IMR-90 (cell line): ENCODE results near the gene GALNT17.

Experiments
- BHLHE40 ChIP-seq: fragments of 150-350 bp; IDR thresholded peaks from 2 replicates; pipeline ENCODE4 v1.6.1; 2016; ENCODE audit warnings: mild to moderate bottlenecking, low read depth, low read length
- CEBPB ChIP-seq: IDR thresholded peaks from 2 replicates; pipeline ENCODE4 v1.6.1; 2012; ENCODE audit warnings: low read depth, low read length, improper control_type of control experiment
- FOS ChIP-seq: fragments of 150-350 bp; IDR thresholded peaks from 2 replicates; pipeline ENCODE4 v1.6.1; 2016; ENCODE audit warnings: low read depth, low read length
- NFE2L2 ChIP-seq: fragments of 150-350 bp; IDR thresholded peaks from 2 replicates; pipeline ENCODE4 v1.6.1; 2016; ENCODE audit warnings: low read depth, mild to moderate bottlenecking, low read length
- POLR2A ChIP-seq: IDR thresholded peaks from 2 replicates; pipeline ENCODE4 v1.6.1; 2012; ENCODE audit warnings: mild to moderate bottlenecking, low read depth, low read length
- RCOR1 ChIP-seq: IDR thresholded peaks from 2 replicates; pipeline ENCODE4 v1.6.1; 2012; ENCODE audit warnings: mild to moderate bottlenecking, low read length, improper control_type of control experiment; ENCODE audit not compliant: insufficient replicate concordance
- SMC3 ChIP-seq: fragments of 150-350 bp; IDR thresholded peaks from 2 replicates; pipeline ENCODE4 v1.6.1; 2016; ENCODE audit warnings: low read depth, mild to moderate bottlenecking, antibody characterized with exemption, low read length, moderate library complexity
- TF ChIP-seq, protein P1 (sequence below): conservative IDR thresholded peaks from 2 replicates; pipeline ENCODE4 v1.5.1; 2012; ENCODE audit warnings: mild to moderate bottlenecking, low read depth, low read length, improper control_type of control experiment
- TF ChIP-seq, protein P2 (sequence below): fragments of 150-350 bp; IDR thresholded peaks from 2 replicates; pipeline ENCODE4 v1.6.1; 2016; ENCODE audit warnings: low read depth, mild to moderate bottlenecking, low read length, moderate library complexity, borderline replicate concordance
- TF ChIP-seq, protein P3 (sequence below): fragments of 150-350 bp; IDR thresholded peaks from 2 replicates; pipeline ENCODE4 v1.6.1; 2017; ENCODE audit warnings: mild to moderate bottlenecking, antibody characterized with exemption, low read length, low read depth

DNA sequence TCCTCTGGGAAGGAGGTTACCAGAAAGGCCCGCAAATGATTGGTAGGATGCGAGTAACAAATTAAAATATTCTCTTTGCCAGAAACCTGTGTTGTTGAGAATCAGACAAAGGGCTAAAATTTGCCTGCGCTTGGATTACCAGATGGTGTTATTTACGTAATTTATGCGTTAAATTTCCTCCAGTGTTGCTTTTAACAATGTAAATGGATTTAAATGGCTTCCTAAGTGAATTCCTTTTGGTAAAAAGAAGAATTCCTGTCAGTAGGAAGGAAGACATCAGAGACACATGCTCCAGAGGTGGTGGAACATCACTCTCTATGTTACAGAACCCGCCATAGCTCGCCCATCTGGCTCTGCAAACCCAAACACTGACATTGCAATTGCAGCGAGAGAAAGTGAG is 520.6 kb downstream of the GALNT17 start:
- TF ChIP-seq BHLHE40 = no peak
- no peak for TF ChIP-seq POLR2A
- TF ChIP-seq, protein P1, sequence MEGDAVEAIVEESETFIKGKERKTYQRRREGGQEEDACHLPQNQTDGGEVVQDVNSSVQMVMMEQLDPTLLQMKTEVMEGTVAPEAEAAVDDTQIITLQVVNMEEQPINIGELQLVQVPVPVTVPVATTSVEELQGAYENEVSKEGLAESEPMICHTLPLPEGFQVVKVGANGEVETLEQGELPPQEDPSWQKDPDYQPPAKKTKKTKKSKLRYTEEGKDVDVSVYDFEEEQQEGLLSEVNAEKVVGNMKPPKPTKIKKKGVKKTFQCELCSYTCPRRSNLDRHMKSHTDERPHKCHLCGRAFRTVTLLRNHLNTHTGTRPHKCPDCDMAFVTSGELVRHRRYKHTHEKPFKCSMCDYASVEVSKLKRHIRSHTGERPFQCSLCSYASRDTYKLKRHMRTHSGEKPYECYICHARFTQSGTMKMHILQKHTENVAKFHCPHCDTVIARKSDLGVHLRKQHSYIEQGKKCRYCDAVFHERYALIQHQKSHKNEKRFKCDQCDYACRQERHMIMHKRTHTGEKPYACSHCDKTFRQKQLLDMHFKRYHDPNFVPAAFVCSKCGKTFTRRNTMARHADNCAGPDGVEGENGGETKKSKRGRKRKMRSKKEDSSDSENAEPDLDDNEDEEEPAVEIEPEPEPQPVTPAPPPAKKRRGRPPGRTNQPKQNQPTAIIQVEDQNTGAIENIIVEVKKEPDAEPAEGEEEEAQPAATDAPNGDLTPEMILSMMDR = no peak
- TF ChIP-seq, protein P2, sequence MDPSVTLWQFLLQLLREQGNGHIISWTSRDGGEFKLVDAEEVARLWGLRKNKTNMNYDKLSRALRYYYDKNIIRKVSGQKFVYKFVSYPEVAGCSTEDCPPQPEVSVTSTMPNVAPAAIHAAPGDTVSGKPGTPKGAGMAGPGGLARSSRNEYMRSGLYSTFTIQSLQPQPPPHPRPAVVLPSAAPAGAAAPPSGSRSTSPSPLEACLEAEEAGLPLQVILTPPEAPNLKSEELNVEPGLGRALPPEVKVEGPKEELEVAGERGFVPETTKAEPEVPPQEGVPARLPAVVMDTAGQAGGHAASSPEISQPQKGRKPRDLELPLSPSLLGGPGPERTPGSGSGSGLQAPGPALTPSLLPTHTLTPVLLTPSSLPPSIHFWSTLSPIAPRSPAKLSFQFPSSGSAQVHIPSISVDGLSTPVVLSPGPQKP = no peak
- TF ChIP-seq, protein P3, sequence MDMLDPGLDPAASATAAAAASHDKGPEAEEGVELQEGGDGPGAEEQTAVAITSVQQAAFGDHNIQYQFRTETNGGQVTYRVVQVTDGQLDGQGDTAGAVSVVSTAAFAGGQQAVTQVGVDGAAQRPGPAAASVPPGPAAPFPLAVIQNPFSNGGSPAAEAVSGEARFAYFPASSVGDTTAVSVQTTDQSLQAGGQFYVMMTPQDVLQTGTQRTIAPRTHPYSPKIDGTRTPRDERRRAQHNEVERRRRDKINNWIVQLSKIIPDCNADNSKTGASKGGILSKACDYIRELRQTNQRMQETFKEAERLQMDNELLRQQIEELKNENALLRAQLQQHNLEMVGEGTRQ = no peak
- no peak for TF ChIP-seq FOS
- no peak for TF ChIP-seq SMC3
- TF ChIP-seq RCOR1 = no peak
- TF ChIP-seq CEBPB = no peak
- TF ChIP-seq NFE2L2 = no peak
